A673 (cell line): ENCODE data around the gene ZNF587. TPM values are rescaled to one million over a fixed set of nuclear protein-coding genes. Genes with fewer than 3 reads are reported as not detected.
"Not testable (repeated sequence)": the region's sequence is repeated elsewhere in the genome, so short reads cannot be mapped to it uniquely, and the experiment has no call there.

ENCODE experiments used
- BruUV-seq: library from RNA; stranded (reverse); fragments of 400-500 nt; replicated peaks from 2 replicates; lab custom pipeline; 2021; lab: Mats Ljungman, UMichigan
- CTCF ChIA-PET: fragments of 300-600 bp; sonication (Branson Sonifier 250); formaldehyde crosslinking; loops from one replicate; lab custom pipeline; 2022; ENCODE audit warnings: antibody characterized with exemption; lab: Charles Lee
- POLR2A ChIA-PET: fragments of 300-600 bp; sonication (Branson Sonifier 250); formaldehyde crosslinking; loops from one replicate; lab custom pipeline; 2022; ENCODE audit warnings: antibody characterized with exemption; ENCODE audit not compliant: low non-redundant PET; lab: Charles Lee
- DNase-seq: peaks from one replicate; pipeline ENCODE4 v3.0.0-alpha.2; 2015; ENCODE audit warnings: low spot score
- H3K27ac ChIP-seq: fragments of 200-600 bp; sonication (generic); 2 replicates; pipeline ENCODE4 v1.5.1; 2016; ENCODE audit warnings: mixed run types, low read depth, mild to moderate bottlenecking, mixed read lengths, antibody characterized with exemption, low read length; ENCODE audit not compliant: poor library complexity, severe bottlenecking
- H3K27me3 ChIP-seq: fragments of 200-600 bp; sonication (generic); replicated peaks from 2 replicates; pipeline ENCODE4 v1.6.1; 2017; ENCODE audit warnings: mixed run types, low read depth, mild to moderate bottlenecking, mixed read lengths, antibody characterized with exemption, low read length; ENCODE audit not compliant: insufficient read depth, poor library complexity
- H3K36me3 ChIP-seq: fragments of 200-600 bp; sonication (generic); 2 replicates; pipeline ENCODE4 v1.6.1; 2016; ENCODE audit warnings: mixed run types, mild to moderate bottlenecking, mixed read lengths, antibody characterized with exemption, low read length; ENCODE audit not compliant: insufficient read depth, poor library complexity, severe bottlenecking
- H3K4me1 ChIP-seq: fragments of 200-600 bp; sonication (generic); 2 replicates; pipeline ENCODE4 v1.6.1; 2017; ENCODE audit warnings: mixed run types, mild to moderate bottlenecking, mixed read lengths, antibody characterized with exemption, low read length; ENCODE audit not compliant: insufficient read depth, poor library complexity, severe bottlenecking
- H3K4me3 ChIP-seq: fragments of 200-600 bp; sonication (generic); 2 replicates; pipeline ENCODE4 v1.5.1; 2016; ENCODE audit warnings: low read depth, mixed run types, mild to moderate bottlenecking, mixed read lengths, low read length; ENCODE audit not compliant: poor library complexity, severe bottlenecking
- H3K9me3 ChIP-seq: fragments of 200-600 bp; sonication (generic); 2 replicates; pipeline ENCODE4 v1.6.1; 2016; ENCODE audit warnings: mixed run types, low read depth, mild to moderate bottlenecking, mixed read lengths, antibody characterized with exemption, low read length; ENCODE audit not compliant: poor library complexity, severe bottlenecking
- EZH2 ChIP-seq: fragments of 200-600 bp; sonication (generic); IDR thresholded peaks from 2 replicates; pipeline ENCODE4 v1.6.1; 2017; ENCODE audit warnings: borderline replicate concordance, low read depth, mild to moderate bottlenecking, mixed read lengths, antibody characterized with exemption, low read length; ENCODE audit not compliant: poor library complexity, severe bottlenecking
- intact Hi-C: fragments of 100-400 bp; cut with micrococcal nuclease; formaldehyde crosslinking; loops from one replicate; pipeline ENCODE4 v1.10.0; 2022; ENCODE audit not compliant: unreplicated experiment
- total RNA-seq: library from RNA; stranded (reverse); gene quantifications from 2 replicates; pipeline ENCODE4 v1.2.3, GENCODE V29; 2021
- TF ChIP-seq, protein P1 (sequence below): fragments of 300-800, 200-600 bp; sonication (generic); conservative IDR thresholded peaks from 2 replicates; pipeline ENCODE4 v1.5.1; 2017; ENCODE audit warnings: low read depth, mild to moderate bottlenecking, antibody characterized with exemption, low read length, moderate library complexity, mixed read lengths

ZNF587 gene
- total RNA-seq, 1 experiment from 2014 or later = 43.2 TPM

- Histone ChIP-seq H3K4me1 (no peaks in the 10 kb centered on the region), H3K27ac (no peak overlapping the region), H3K9me3 (peaks cover 69% of the 10 kb centered on the region), H3K36me3 (peaks cover 74% of the 10 kb centered on the region), H3K4me3 (no peak overlapping the region), H3K27me3 (no peaks in the 10 kb centered on the region)
- no TSS peak for BruUV-seq
- ChIA-PET CTCF (no interaction called here), POLR2A (no interaction called here)
- TF ChIP-seq, protein P1, sequence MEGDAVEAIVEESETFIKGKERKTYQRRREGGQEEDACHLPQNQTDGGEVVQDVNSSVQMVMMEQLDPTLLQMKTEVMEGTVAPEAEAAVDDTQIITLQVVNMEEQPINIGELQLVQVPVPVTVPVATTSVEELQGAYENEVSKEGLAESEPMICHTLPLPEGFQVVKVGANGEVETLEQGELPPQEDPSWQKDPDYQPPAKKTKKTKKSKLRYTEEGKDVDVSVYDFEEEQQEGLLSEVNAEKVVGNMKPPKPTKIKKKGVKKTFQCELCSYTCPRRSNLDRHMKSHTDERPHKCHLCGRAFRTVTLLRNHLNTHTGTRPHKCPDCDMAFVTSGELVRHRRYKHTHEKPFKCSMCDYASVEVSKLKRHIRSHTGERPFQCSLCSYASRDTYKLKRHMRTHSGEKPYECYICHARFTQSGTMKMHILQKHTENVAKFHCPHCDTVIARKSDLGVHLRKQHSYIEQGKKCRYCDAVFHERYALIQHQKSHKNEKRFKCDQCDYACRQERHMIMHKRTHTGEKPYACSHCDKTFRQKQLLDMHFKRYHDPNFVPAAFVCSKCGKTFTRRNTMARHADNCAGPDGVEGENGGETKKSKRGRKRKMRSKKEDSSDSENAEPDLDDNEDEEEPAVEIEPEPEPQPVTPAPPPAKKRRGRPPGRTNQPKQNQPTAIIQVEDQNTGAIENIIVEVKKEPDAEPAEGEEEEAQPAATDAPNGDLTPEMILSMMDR = no peak
- TF ChIP-seq EZH2 = no peak
- intact Hi-C loops = no loop called here
- DNase-seq = no peak
Measured at GRCh38 chr19:57870225-57870624, 20.6 kb downstream of the ZNF587 start.

DNA sequence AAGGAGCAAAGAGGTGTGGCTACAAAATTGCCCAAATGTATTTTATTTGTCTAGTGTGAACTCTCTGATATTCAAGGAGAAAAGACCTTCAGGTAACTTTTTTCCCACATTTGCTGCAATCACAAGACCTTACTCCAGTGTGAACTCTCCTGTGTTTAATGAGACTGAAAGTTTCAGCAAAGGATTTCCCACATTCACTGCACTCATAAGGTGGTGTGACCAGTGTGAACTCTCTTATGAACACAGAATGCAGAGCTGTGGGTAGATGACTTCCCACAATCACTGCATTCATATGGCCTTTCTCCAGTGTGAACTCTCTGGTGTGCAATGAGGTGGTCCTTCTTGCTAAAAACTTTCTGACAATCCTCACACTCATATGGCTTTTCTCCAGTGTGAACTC lies 22.8 kb downstream of the ZNF587 start:
- H3K9me3 ChIP-seq = peaks cover 65% of the 10 kb centered on the region
- POLR2A ChIA-PET = no interaction called here
- H3K27ac ChIP-seq = no peak overlapping the region
- intact Hi-C loops = no loop called here
- DNase-seq = no peak
- no peak for TF ChIP-seq EZH2
- TF ChIP-seq, protein P1 = no peak
- CTCF ChIA-PET = no interaction called here
- no TSS peak for BruUV-seq
- no peaks in the 10 kb centered on the region for H3K27me3 ChIP-seq
- peaks cover 74% of the 10 kb centered on the region for H3K36me3 ChIP-seq
- no peaks in the 10 kb centered on the region for H3K4me1 ChIP-seq
- no peak overlapping the region for H3K4me3 ChIP-seq

DNA sequence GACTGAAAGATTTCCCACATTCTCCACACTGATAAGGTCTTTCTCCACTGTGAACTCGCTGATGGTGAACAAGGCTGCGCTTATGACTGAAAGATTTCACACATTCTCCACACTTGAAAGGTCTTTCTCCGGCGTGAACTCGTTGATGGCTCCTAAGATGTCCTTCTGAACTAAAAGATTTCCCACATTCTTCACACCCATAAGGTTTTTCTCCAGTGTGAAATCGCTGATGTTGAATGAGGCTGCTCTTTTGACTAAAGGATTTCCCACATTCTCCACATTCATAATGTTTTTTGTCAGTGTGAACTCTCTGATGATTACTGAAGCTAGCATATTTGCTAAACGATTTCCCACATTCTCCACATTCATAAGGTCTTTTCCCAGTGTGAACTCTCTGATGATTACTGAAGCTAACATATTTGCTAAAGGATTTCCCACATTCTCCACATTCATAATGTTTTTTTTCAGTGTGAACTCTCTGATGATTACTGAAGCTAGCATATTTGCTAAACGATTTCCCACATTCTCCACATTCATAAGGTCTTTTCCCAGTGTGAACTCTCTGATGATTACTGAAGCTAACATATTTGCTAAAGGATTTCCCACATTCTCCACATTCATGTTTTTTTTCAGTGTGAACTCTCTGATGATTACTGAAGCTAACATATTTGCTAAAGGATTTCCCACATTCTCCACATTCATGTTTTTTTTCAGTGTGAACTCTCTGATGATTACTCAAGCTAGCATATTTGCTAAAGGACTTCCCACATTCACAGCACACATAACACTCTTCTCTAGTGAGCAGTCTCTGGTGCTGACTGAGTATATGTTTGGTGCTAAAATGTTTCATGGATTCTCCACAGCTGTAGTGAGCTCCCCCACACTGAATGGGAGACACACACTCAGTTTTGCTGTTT lies 24.5 kb downstream of the ZNF587 start:
- Histone ChIP-seq H3K36me3 (peaks cover 74% of the 10 kb centered on the region), H3K9me3 (peaks cover 62% of the 10 kb centered on the region)
- H3K4me3 ChIP-seq, DNase-seq, intact Hi-C loops, H3K27me3 ChIP-seq, H3K27ac ChIP-seq, H3K4me1 ChIP-seq, POLR2A ChIA-PET: not testable (repeated sequence)
- BruUV-seq = TSS peak; percentile 6
- CTCF ChIA-PET = interaction anchor here (0.6 kb wide), 1 partner anchor 311 kb away, joined by 3 read pairs; no protein-coding TSS in a partner anchor
